HEK293 (cell line): ENCODE results near the gene ITGB6.

Experiments
- CTCF ChIA-PET: fragments of 350-600 bp; formaldehyde crosslinking; extraction: SDS; loops from one replicate; lab custom pipeline; 2021; ENCODE audit warnings: antibody characterized with exemption; lab: Yijun Ruan, JAX
- POLR2A ChIA-PET: fragments of 300-600 bp; formaldehyde crosslinking; extraction: SDS; loops from one replicate; lab custom pipeline; 2020; ENCODE audit warnings: antibody characterized with exemption, inconsistent platforms; lab: Yijun Ruan, JAX
- H3K27ac ChIP-seq: fragments of 200-500 bp; sonication (Bioruptor generic); 2 replicates; pipeline ENCODE4 v1.5.1; 2014; ENCODE audit warnings: low read depth, low read length, control low read depth, inconsistent platforms; ENCODE audit errors: extremely low read depth
- H3K36me3 ChIP-seq, 2 experiments: fragments of 200-500 bp in 1 of 2; sonication (Bioruptor generic) in 1 of 2; 1 replicate in 1 of 2; 2 replicates in 1 of 2; pipeline ENCODE4 v1.5.1; 2014 to 2017; ENCODE audit warnings: inconsistent platforms in 2 of 2, low read length in 2 of 2; ENCODE audit not compliant: control insufficient read depth in 2 of 2, insufficient read depth in 1 of 2
- H3K4me1 ChIP-seq: fragments of 200-500 bp; sonication (Bioruptor generic); 2 replicates; pipeline ENCODE4 v1.5.1; 2014; ENCODE audit warnings: mild to moderate bottlenecking, low read length, inconsistent platforms; ENCODE audit not compliant: control insufficient read depth, insufficient read depth
- H3K4me3 ChIP-seq: 2 replicates; pipeline ENCODE4 v1.5.1; 2011; ENCODE audit warnings: low read depth, mild to moderate bottlenecking, control low read depth, low read length, moderate library complexity
- H3K9me3 ChIP-seq: fragments of 200-500 bp; sonication (Bioruptor generic); 2 replicates; pipeline ENCODE4 v1.5.1; 2014; ENCODE audit warnings: low read depth, low read length, inconsistent platforms; ENCODE audit not compliant: control insufficient read depth, insufficient read depth
- KLF16 ChIP-seq: fragments of 450-650 bp; formaldehyde crosslinking; IDR thresholded peaks from 2 replicates; pipeline ENCODE4 v1.5.1; 2017; ENCODE audit warnings: missing biosample characterization, missing genetic modification characterization
- OVOL3 ChIP-seq: fragments of 450-650 bp; formaldehyde crosslinking; IDR thresholded peaks from 2 replicates; pipeline ENCODE4 v1.5.1; 2016; ENCODE audit warnings: missing biosample characterization, missing genetic modification characterization
- PATZ1 ChIP-seq: fragments of 450-650 bp; formaldehyde crosslinking; IDR thresholded peaks from 2 replicates; pipeline ENCODE4 v1.5.1; 2016; ENCODE audit warnings: missing biosample characterization, missing genetic modification characterization
- REST ChIP-seq: fragments of 450-650 bp; formaldehyde crosslinking; IDR thresholded peaks from 2 replicates; pipeline ENCODE4 v1.5.1; 2016; ENCODE audit warnings: missing biosample characterization, missing genetic modification characterization
- ZBTB1 ChIP-seq: fragments of 450-650 bp; formaldehyde crosslinking; IDR thresholded peaks from 2 replicates; pipeline ENCODE4 v1.5.1; 2016; ENCODE audit warnings: missing biosample characterization, missing genetic modification characterization
- ZBTB6 ChIP-seq: fragments of 450-650 bp; formaldehyde crosslinking; IDR thresholded peaks from 2 replicates; pipeline ENCODE4 v1.5.1; 2017; ENCODE audit warnings: missing biosample characterization, missing genetic modification characterization
- ZBTB7A ChIP-seq: fragments of 450-650 bp; formaldehyde crosslinking; IDR thresholded peaks from 2 replicates; pipeline ENCODE4 v1.5.1; 2016; ENCODE audit warnings: low read depth, missing biosample characterization, missing genetic modification characterization
- ZEB2 ChIP-seq: fragments of 450-650 bp; formaldehyde crosslinking; IDR thresholded peaks from 2 replicates; pipeline ENCODE4 v1.5.1; 2016; ENCODE audit warnings: missing biosample characterization, missing genetic modification characterization
- ZFP69B ChIP-seq: fragments of 450-650 bp; formaldehyde crosslinking; IDR thresholded peaks from 2 replicates; pipeline ENCODE4 v1.5.1; 2016; ENCODE audit warnings: missing biosample characterization, missing genetic modification characterization
- ZNF221 ChIP-seq: fragments of 450-650 bp; formaldehyde crosslinking; IDR thresholded peaks from 2 replicates; pipeline ENCODE4 v1.5.1; 2017; ENCODE audit warnings: missing biosample characterization, missing genetic modification characterization, borderline replicate concordance
- ZNF341 ChIP-seq: fragments of 450-650 bp; formaldehyde crosslinking; IDR thresholded peaks from 2 replicates; pipeline ENCODE4; 2016; ENCODE audit warnings: low read depth, missing biosample characterization, missing genetic modification characterization
- ZNF354C ChIP-seq: fragments of 450-650 bp; formaldehyde crosslinking; IDR thresholded peaks from 2 replicates; pipeline ENCODE4 v1.5.1; 2016; ENCODE audit warnings: missing biosample characterization, missing genetic modification characterization, low read depth, borderline replicate concordance
- ZNF362 ChIP-seq: fragments of 450-650 bp; formaldehyde crosslinking; IDR thresholded peaks from 2 replicates; pipeline ENCODE4 v1.5.1; 2016; ENCODE audit warnings: missing biosample characterization, missing genetic modification characterization
- ZNF558 ChIP-seq: fragments of 450-650 bp; formaldehyde crosslinking; IDR thresholded peaks from 2 replicates; pipeline ENCODE4 v1.5.1; 2016; ENCODE audit warnings: missing biosample characterization, missing genetic modification characterization
- ZNF596 ChIP-seq: fragments of 450-650 bp; IDR thresholded peaks from 2 replicates; pipeline ENCODE4 v1.5.0; 2018; ENCODE audit warnings: missing biosample characterization, mild to moderate bottlenecking, missing genetic modification characterization, moderate library complexity
- ZNF645 ChIP-seq: fragments of 450-650 bp; formaldehyde crosslinking; IDR thresholded peaks from 2 replicates; pipeline ENCODE4; 2016; ENCODE audit warnings: missing biosample characterization, missing genetic modification characterization
- ZNF654 ChIP-seq: fragments of 450-650 bp; formaldehyde crosslinking; IDR thresholded peaks from 2 replicates; pipeline ENCODE4 v1.5.1; 2016; ENCODE audit warnings: low read depth, missing biosample characterization, missing genetic modification characterization
- ZNF660 ChIP-seq: fragments of 450-650 bp; IDR thresholded peaks from 2 replicates; pipeline ENCODE4 v1.5.1; 2018; ENCODE audit warnings: missing biosample characterization, mild to moderate bottlenecking, missing genetic modification characterization
- ZNF664 ChIP-seq: fragments of 450-650 bp; formaldehyde crosslinking; IDR thresholded peaks from 2 replicates; pipeline ENCODE4 v1.5.1; 2016; ENCODE audit warnings: missing biosample characterization, missing genetic modification characterization
- ZSCAN16 ChIP-seq: fragments of 450-650 bp; formaldehyde crosslinking; IDR thresholded peaks from 2 replicates; pipeline ENCODE4 v1.5.1; 2016; ENCODE audit warnings: missing biosample characterization, missing genetic modification characterization
- ZSCAN18 ChIP-seq: fragments of 450-650 bp; formaldehyde crosslinking; IDR thresholded peaks from 2 replicates; pipeline ENCODE4 v1.5.1; 2016; ENCODE audit warnings: missing biosample characterization, missing genetic modification characterization

ITGB6 gene

GRCh38 chr2:160169471-160169870 is 30.6 kb downstream of the ITGB6 start (continued):
- TF ChIP-seq ZBTB6 (tag by site-specific recombination), result no peak
- no peak for TF ChIP-seq OVOL3 (tag by site-specific recombination)

- 0 out of 2 replicates have a peak, but pooled peaks cover 2% of the 10 kb centered on the region for H3K4me1 ChIP-seq
- H3K36me3 ChIP-seq, result no peaks in the 10 kb centered on the region
- H3K27ac ChIP-seq, result no peak overlapping the region
- H3K4me3 ChIP-seq, result no peak overlapping the region
- ChIA-PET POLR2A (no interaction called here), CTCF (interaction anchor here (0.6 kb wide), 1 partner anchor 12 kb away, joined by 3 read pairs; no protein-coding TSS in a partner anchor)
- H3K9me3 ChIP-seq, result no peaks in the 10 kb centered on the region
- TF ChIP-seq ZNF645, result no peak
- TF ChIP-seq ZNF660 (tag by site-specific recombination), result no peak
- TF ChIP-seq ZNF596, result no peak
- TF ChIP-seq ZNF362 (tag by site-specific recombination), result no peak
- no peak for TF ChIP-seq KLF16
- TF ChIP-seq ZNF221, result no peak
- TF ChIP-seq ZSCAN18 (tag by site-specific recombination), result no peak
- TF ChIP-seq ZBTB7A, result no peak
- TF ChIP-seq ZNF654 (tag by site-specific recombination), result no peak
Observed at GRCh38 chr2:160168878-160169277, 31.2 kb downstream of the ITGB6 start.

GRCh38 chr2:160167089-160167740 is 32.9 kb downstream of the ITGB6 start:
- no peak overlapping the region for H3K4me3 ChIP-seq
- H3K27ac ChIP-seq, result no peak overlapping the region
- POLR2A ChIA-PET, result no interaction called here
- CTCF ChIA-PET, result interaction anchor here (1.2 kb wide), 1 partner anchor 84 kb away, joined by 4 read pairs; no protein-coding TSS in a partner anchor
- no peaks in the 10 kb centered on the region for H3K9me3 ChIP-seq
- no peaks in the 10 kb centered on the region for H3K36me3 ChIP-seq
- 0 out of 2 replicates have a peak, but pooled peaks cover 2% of the 10 kb centered on the region for H3K4me1 ChIP-seq
- TF ChIP-seq ZNF354C (tag by site-specific recombination) (no peak), ZBTB1 (tag by site-specific recombination) (no peak), ZNF341 (no peak), ZNF558 (tag by site-specific recombination) (no peak), ZNF664 (tag by site-specific recombination) (no peak), ZSCAN16 (tag by site-specific recombination) (no peak), ZFP69B (tag by site-specific recombination) (no peak), PATZ1 (tag by site-specific recombination) (no peak), REST (tag by site-specific recombination) (no peak), ZEB2 (no peak)
